A673 (cell line): ENCODE results near the gene PDE6C.

Experiments used
- EZH2 ChIP-seq: fragments of 200-600 bp; sonication (generic); IDR thresholded peaks from 2 replicates; pipeline ENCODE4 v1.6.1; 2017; ENCODE audit warnings: borderline replicate concordance, low read depth, mild to moderate bottlenecking, mixed read lengths, antibody characterized with exemption, low read length; ENCODE audit not compliant: poor library complexity, severe bottlenecking
- TF ChIP-seq, protein P1 (sequence below): fragments of 300-800, 200-600 bp; sonication (generic); conservative IDR thresholded peaks from 2 replicates; pipeline ENCODE4 v1.5.1; 2017; ENCODE audit warnings: low read depth, mild to moderate bottlenecking, antibody characterized with exemption, low read length, moderate library complexity, mixed read lengths

GRCh38 chr10:93590638-93591037, 21.7 kb upstream of the PDE6C start:
- TF ChIP-seq, protein P1, sequence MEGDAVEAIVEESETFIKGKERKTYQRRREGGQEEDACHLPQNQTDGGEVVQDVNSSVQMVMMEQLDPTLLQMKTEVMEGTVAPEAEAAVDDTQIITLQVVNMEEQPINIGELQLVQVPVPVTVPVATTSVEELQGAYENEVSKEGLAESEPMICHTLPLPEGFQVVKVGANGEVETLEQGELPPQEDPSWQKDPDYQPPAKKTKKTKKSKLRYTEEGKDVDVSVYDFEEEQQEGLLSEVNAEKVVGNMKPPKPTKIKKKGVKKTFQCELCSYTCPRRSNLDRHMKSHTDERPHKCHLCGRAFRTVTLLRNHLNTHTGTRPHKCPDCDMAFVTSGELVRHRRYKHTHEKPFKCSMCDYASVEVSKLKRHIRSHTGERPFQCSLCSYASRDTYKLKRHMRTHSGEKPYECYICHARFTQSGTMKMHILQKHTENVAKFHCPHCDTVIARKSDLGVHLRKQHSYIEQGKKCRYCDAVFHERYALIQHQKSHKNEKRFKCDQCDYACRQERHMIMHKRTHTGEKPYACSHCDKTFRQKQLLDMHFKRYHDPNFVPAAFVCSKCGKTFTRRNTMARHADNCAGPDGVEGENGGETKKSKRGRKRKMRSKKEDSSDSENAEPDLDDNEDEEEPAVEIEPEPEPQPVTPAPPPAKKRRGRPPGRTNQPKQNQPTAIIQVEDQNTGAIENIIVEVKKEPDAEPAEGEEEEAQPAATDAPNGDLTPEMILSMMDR, result no peak
- no peak for TF ChIP-seq EZH2
